Ishikawa (cell line): ENCODE data around the gene DST.

ENCODE experiments used
- CEBPB ChIP-seq: IDR thresholded peaks from 2 replicates; pipeline ENCODE4 v1.6.1; 2012
- CREB1 ChIP-seq: IDR thresholded peaks from 2 replicates; pipeline ENCODE4 v1.6.1; 2012; ENCODE audit warnings: low read depth
- EGR1 ChIP-seq: IDR thresholded peaks from 2 replicates; pipeline ENCODE4 v1.6.1; 2012
- EP300 ChIP-seq: IDR thresholded peaks from 2 replicates; pipeline ENCODE4 v1.6.1; 2012; ENCODE audit warnings: borderline replicate concordance
- FOXM1 ChIP-seq: IDR thresholded peaks from 2 replicates; pipeline ENCODE4 v1.6.1; 2012; ENCODE audit warnings: low read depth, borderline replicate concordance
- NFIC ChIP-seq: IDR thresholded peaks from 2 replicates; pipeline ENCODE4 v1.6.1; 2012
- RAD21 ChIP-seq: IDR thresholded peaks from 2 replicates; pipeline ENCODE4 v1.6.1; 2012; ENCODE audit warnings: low read depth
- TAF1 ChIP-seq: IDR thresholded peaks from 2 replicates; pipeline ENCODE4 v1.6.1; 2012; ENCODE audit warnings: low read depth, mild to moderate bottlenecking
- TCF12 ChIP-seq: IDR thresholded peaks from 2 replicates; pipeline ENCODE4 v1.6.1; 2012; ENCODE audit warnings: low read depth
- TEAD4 ChIP-seq: IDR thresholded peaks from 2 replicates; pipeline ENCODE4 v1.6.1; 2012
- YY1 ChIP-seq: IDR thresholded peaks from 2 replicates; pipeline ENCODE4 v1.6.1; 2012; ENCODE audit warnings: low read depth
- ZBTB7A ChIP-seq: IDR thresholded peaks from 2 replicates; pipeline ENCODE4 v1.6.1; 2012; ENCODE audit warnings: low read depth
- TF ChIP-seq, protein P1 (sequence below): IDR thresholded peaks from 2 replicates; pipeline ENCODE4 v1.6.1; 2012
- TF ChIP-seq, protein P2 (sequence below): IDR thresholded peaks from 2 replicates; pipeline ENCODE4 v1.6.1; 2012; ENCODE audit warnings: low read depth, mild to moderate bottlenecking
- TF ChIP-seq, protein P3 (sequence below): IDR thresholded peaks from 2 replicates; pipeline ENCODE4 v1.6.1; 2012

The DST gene

DNA sequence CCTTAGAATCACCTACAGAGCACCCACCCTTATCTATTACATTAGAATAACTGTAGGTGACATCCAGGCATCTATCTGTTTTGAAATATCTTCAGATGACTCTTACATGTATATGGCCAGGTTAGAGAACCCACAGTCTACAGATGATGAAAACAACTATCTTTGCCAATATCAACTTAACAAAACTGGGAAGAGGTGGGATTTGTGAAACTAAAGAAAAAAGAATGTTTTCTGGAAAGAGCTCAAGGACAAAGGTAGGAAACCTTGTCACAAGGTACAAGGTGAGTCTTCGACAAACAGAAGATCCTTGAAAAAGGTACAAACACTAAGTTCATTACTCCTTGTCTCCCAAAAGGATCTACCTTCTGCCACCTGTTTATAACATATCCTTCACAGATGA lies 47.0 kb upstream of the DST start:
- TF ChIP-seq TEAD4 = no peak
- TF ChIP-seq, protein P1, sequence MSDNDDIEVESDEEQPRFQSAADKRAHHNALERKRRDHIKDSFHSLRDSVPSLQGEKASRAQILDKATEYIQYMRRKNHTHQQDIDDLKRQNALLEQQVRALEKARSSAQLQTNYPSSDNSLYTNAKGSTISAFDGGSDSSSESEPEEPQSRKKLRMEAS = no peak
- TF ChIP-seq EGR1 = no peak
- no peak for TF ChIP-seq FOXM1

DNA sequence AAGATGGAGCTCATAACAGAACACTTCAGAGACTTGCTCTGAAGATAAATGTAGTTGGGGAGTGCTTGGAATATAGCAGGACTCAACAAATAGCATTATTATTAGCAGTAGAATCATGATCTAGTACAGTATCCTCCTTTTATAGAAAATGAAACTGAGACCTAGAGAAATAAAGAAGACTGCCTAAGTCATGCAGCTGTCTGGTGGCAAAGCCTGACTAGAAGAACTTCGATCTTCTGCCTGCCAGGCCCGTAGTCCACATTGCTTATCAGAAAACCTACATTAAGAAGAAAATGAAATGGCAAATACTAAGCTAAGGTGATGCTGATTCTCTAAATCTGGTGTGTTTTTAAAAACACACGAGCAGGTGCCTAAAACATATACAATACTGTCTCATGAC lies 46.4 kb upstream of the DST start:
- TF ChIP-seq TEAD4 = no peak
- TF ChIP-seq YY1 = no peak
- TF ChIP-seq EGR1 = no peak
- TF ChIP-seq, protein P1 = no peak
- no peak for TF ChIP-seq FOXM1
- TF ChIP-seq, protein P2, sequence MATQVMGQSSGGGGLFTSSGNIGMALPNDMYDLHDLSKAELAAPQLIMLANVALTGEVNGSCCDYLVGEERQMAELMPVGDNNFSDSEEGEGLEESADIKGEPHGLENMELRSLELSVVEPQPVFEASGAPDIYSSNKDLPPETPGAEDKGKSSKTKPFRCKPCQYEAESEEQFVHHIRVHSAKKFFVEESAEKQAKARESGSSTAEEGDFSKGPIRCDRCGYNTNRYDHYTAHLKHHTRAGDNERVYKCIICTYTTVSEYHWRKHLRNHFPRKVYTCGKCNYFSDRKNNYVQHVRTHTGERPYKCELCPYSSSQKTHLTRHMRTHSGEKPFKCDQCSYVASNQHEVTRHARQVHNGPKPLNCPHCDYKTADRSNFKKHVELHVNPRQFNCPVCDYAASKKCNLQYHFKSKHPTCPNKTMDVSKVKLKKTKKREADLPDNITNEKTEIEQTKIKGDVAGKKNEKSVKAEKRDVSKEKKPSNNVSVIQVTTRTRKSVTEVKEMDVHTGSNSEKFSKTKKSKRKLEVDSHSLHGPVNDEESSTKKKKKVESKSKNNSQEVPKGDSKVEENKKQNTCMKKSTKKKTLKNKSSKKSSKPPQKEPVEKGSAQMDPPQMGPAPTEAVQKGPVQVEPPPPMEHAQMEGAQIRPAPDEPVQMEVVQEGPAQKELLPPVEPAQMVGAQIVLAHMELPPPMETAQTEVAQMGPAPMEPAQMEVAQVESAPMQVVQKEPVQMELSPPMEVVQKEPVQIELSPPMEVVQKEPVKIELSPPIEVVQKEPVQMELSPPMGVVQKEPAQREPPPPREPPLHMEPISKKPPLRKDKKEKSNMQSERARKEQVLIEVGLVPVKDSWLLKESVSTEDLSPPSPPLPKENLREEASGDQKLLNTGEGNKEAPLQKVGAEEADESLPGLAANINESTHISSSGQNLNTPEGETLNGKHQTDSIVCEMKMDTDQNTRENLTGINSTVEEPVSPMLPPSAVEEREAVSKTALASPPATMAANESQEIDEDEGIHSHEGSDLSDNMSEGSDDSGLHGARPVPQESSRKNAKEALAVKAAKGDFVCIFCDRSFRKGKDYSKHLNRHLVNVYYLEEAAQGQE = no peak
- no peak for TF ChIP-seq ZBTB7A
- TF ChIP-seq EP300 = no peak
- TF ChIP-seq CEBPB = no peak
- TF ChIP-seq RAD21 = no peak
- no peak for TF ChIP-seq TAF1
- TF ChIP-seq NFIC = no peak
- TF ChIP-seq, protein P3, sequence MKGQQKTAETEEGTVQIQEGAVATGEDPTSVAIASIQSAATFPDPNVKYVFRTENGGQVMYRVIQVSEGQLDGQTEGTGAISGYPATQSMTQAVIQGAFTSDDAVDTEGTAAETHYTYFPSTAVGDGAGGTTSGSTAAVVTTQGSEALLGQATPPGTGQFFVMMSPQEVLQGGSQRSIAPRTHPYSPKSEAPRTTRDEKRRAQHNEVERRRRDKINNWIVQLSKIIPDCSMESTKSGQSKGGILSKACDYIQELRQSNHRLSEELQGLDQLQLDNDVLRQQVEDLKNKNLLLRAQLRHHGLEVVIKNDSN = no peak

DNA sequence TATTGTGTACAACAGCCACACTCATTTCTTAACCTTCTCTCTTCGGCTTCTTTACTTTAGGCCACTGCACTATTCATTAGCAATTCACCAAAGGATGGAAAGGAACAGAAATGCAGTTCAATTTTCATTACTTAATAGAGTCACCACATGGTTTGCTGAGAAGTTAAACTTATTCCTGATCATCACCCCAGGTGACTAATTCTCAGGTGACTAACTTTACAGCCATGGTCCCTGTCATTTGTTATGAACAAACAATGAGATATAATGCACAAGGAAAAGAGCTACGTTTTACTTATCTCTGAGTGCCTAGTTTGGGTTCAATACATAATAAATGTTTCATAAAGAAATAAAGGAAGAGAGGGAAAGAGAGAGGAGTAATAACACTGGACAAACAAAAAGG lies 45.8 kb upstream of the DST start:
- TF ChIP-seq NFIC (no peak), YY1 (no peak), FOXM1 (no peak), CREB1 (no peak), ZBTB7A (no peak)
- TF ChIP-seq, protein P2 = no peak
- TF ChIP-seq, protein P1 = no peak

DNA sequence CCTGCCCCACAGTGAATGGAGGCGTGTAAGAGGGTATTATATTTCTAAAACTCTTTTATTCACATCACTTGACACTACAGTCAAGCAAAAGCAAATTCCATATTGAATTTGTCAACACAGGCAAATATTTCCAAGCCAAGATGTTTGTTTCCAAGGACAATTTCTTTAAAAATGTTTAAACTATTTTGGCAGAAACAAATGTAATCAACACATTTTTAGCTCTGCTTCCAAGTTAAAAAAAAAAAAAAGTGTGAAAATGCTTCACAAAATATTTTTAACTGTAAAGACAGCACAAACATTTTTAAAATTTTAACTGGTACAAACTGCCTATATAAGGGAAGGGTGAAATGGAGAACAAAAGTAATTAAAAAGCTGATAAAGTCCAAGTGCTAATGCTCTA lies 44.9 kb upstream of the DST start:
- no peak for TF ChIP-seq TCF12
- TF ChIP-seq EGR1 = no peak

DNA sequence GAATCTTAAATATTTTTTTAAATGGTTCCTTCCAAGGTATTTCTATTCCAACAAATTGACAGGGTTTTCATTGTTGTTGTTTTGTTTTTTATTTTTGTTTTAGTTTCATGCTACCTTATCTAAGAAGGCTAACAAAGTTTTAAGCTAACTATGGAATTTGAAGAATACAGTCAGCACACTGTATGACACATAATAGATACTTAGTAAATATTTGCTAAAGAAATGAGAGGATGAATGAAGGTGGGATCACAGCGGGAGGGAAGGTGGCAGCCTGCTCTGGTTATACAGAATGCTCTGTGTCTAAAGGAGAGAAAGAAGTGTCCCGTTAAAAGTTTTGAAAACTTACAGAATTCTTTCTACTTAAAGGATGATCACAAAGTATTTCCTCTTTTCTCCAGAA lies 43.7 kb upstream of the DST start:
- TF ChIP-seq TAF1 = no peak
- no peak for TF ChIP-seq NFIC
- TF ChIP-seq, protein P1 = no peak
- TF ChIP-seq CREB1 = no peak
- no peak for TF ChIP-seq EP300
- TF ChIP-seq YY1 = no peak

DNA sequence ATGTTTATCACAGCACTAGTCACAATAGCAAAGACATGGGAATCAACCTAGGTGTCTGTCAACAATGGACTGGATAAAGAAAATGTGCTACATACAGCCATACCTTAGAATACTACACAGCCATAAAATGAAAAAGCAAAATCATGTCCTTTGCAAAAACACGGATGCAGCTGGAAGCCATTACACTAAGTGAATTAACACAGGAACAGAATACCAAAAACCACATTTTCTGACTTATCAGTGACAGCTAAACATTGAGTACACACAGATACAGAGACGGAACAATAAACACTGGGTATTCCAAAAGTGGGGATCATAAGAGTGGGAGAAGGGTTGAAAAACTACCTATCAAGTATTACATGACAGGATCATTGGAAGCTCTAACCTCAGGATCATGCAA lies 43.3 kb upstream of the DST start:
- TF ChIP-seq TAF1 = no peak
- no peak for TF ChIP-seq EP300
- TF ChIP-seq RAD21 = no peak
- no peak for TF ChIP-seq TEAD4
- TF ChIP-seq, protein P2 = no peak
- TF ChIP-seq CREB1 = no peak
- TF ChIP-seq FOXM1 = no peak
- TF ChIP-seq NFIC = no peak
- no peak for TF ChIP-seq EGR1
- TF ChIP-seq CEBPB = no peak
- TF ChIP-seq TCF12 = no peak
- TF ChIP-seq, protein P3 = no peak
- TF ChIP-seq, protein P1 = no peak
- TF ChIP-seq ZBTB7A = no peak
- TF ChIP-seq YY1 = no peak
